OCI-LY3 (cell line): ENCODE measurements around the gene BABAM2.

Experiments used
- H2AFZ ChIP-seq: fragments of 200-600, 300-600 bp; shearing (Covaris generic); 2 replicates; pipeline ENCODE4 v1.6.0; 2014; ENCODE audit warnings: antibody characterized with exemption, low read depth, low read length
- H3K27ac ChIP-seq: fragments of 200-600, 300-600 bp; sonication (generic); 2 replicates; pipeline ENCODE4 v1.5.1; 2014; ENCODE audit warnings: mild to moderate bottlenecking, low read length, moderate library complexity, mixed read lengths
- H3K27me3 ChIP-seq: fragments of 200-600, 300-600 bp; sonication (generic); 2 replicates; pipeline ENCODE4 v1.6.1; 2014; ENCODE audit warnings: low read depth, low read length, mixed read lengths
- H3K36me3 ChIP-seq: fragments of 200-600, 300-600 bp; sonication (generic); replicated peaks from 2 replicates; pipeline ENCODE3; 2014; ENCODE audit warnings: low read depth, low read length, mixed read lengths
- H3K4me1 ChIP-seq: fragments of 300-600, 200-600 bp; sonication (generic); 2 replicates; pipeline ENCODE4 v1.6.1; 2014; ENCODE audit warnings: low read length, mixed read lengths
- H3K4me2 ChIP-seq: fragments of 200-600, 300-600 bp; sonication (generic); 2 replicates; pipeline ENCODE4 v1.6.1; 2014; ENCODE audit warnings: low read length, mixed read lengths
- H3K4me3 ChIP-seq: fragments of 300-600, 200-600 bp; sonication (generic); 2 replicates; pipeline ENCODE4 v1.5.1; 2014; ENCODE audit warnings: antibody characterized with exemption, mild to moderate bottlenecking, low read length, moderate library complexity
- H3K79me2 ChIP-seq: fragments of 300-600, 200-600 bp; shearing (Covaris generic); 2 replicates; pipeline ENCODE4 v1.6.1; 2014; ENCODE audit warnings: mild to moderate bottlenecking, low read length, mixed read lengths
- H3K9ac ChIP-seq: fragments of 300-600, 200-600 bp; shearing (Covaris generic); 2 replicates; pipeline ENCODE4 v1.6.0; 2014; ENCODE audit warnings: mild to moderate bottlenecking, low read length, moderate library complexity
- H3K9me3 ChIP-seq: fragments of 200-600, 300-600 bp; shearing (Covaris generic); 2 replicates; pipeline ENCODE4 v1.6.1; 2014; ENCODE audit warnings: low read length, mixed read lengths; ENCODE audit not compliant: insufficient read depth
- H4K20me1 ChIP-seq: fragments of 200-600, 300-600 bp; sonication (generic); 2 replicates; pipeline ENCODE4 v1.6.1; 2016; ENCODE audit warnings: low read length, mixed read lengths; ENCODE audit not compliant: insufficient read depth
- CTCF ChIP-seq: fragments of 200-600, 300-600 bp; sonication (generic); IDR thresholded peaks from 2 replicates; pipeline ENCODE4 v1.5.1; 2014; ENCODE audit warnings: antibody characterized with exemption, low read length, low read depth
- EZH2phosphoT487 ChIP-seq: fragments of 200-600 bp; shearing (Covaris generic); IDR thresholded peaks from 2 replicates; pipeline ENCODE4 v1.6.1; 2018; ENCODE audit warnings: antibody characterized with exemption, mixed run types, low read depth

Gene BABAM2

GRCh38 chr2:28224648-28225472 lies 334.3 kb downstream of the BABAM2 start:
- Histone ChIP-seq H3K79me2 (no peaks in the 10 kb centered on the region), H3K9me3 (no peaks in the 10 kb centered on the region), H3K4me2 (no peak overlapping the region), H3K27me3 (no peaks in the 10 kb centered on the region), H3K9ac (no peak overlapping the region), H3K36me3 (no peaks in the 10 kb centered on the region), H3K4me3 (no peak overlapping the region), H3K4me1 (no peaks in the 10 kb centered on the region; the same call in 1 of the 2 replicates), H4K20me1 (no peaks in the 10 kb centered on the region), H3K27ac (no peak overlapping the region), H2AFZ (no peak overlapping the region)
- TF ChIP-seq EZH2phosphoT487 (no peak), CTCF (no peak)

- H3K27me3 ChIP-seq = no peaks in the 10 kb centered on the region
- no peak overlapping the region for H3K4me2 ChIP-seq
- H4K20me1 ChIP-seq = no peaks in the 10 kb centered on the region
Observed at GRCh38 chr2:28225473-28226080, 335.0 kb downstream of the BABAM2 start.

GRCh38 chr2:28226558-28226957 lies 336.0 kb downstream of the BABAM2 start:
- Histone ChIP-seq H3K27me3 (no peaks in the 10 kb centered on the region), H4K20me1 (no peaks in the 10 kb centered on the region), H3K4me1 (no peaks in the 10 kb centered on the region; the same call in 1 of the 2 replicates), H2AFZ (no peak overlapping the region), H3K4me3 (no peak overlapping the region), H3K36me3 (no peaks in the 10 kb centered on the region), H3K4me2 (no peak overlapping the region), H3K79me2 (no peaks in the 10 kb centered on the region), H3K9ac (no peak overlapping the region), H3K9me3 (no peaks in the 10 kb centered on the region), H3K27ac (no peak overlapping the region)
- TF ChIP-seq EZH2phosphoT487 (no peak), CTCF (no peak)

More at GRCh38 chr2:28225473-28226080, 335.0 kb downstream of the BABAM2 start:
- no peak overlapping the region for H3K27ac ChIP-seq
- H3K4me3 ChIP-seq = no peak overlapping the region
- no peaks in the 10 kb centered on the region for H3K9me3 ChIP-seq
- TF ChIP-seq EZH2phosphoT487 = no peak
- TF ChIP-seq CTCF = no peak
- no peaks in the 10 kb centered on the region; the same call in 1 of the 2 replicates for H3K4me1 ChIP-seq
- H2AFZ ChIP-seq = no peak overlapping the region
- H3K9ac ChIP-seq = no peak overlapping the region
- H3K36me3 ChIP-seq = no peaks in the 10 kb centered on the region
- no peaks in the 10 kb centered on the region for H3K79me2 ChIP-seq

- Histone ChIP-seq H3K27ac (no peak overlapping the region), H3K9ac (no peak overlapping the region), H4K20me1 (no peaks in the 10 kb centered on the region)
Observed at GRCh38 chr2:28227498-28227897, 337.0 kb downstream of the BABAM2 start.

More at GRCh38 chr2:28227498-28227897, 337.0 kb downstream of the BABAM2 start:
- Histone ChIP-seq H3K36me3 (no peaks in the 10 kb centered on the region), H3K4me1 (no peaks in the 10 kb centered on the region; the same call in 1 of the 2 replicates), H3K9me3 (no peaks in the 10 kb centered on the region), H3K4me3 (no peak overlapping the region), H3K4me2 (no peak overlapping the region), H3K27me3 (no peaks in the 10 kb centered on the region), H3K79me2 (no peaks in the 10 kb centered on the region), H2AFZ (no peak overlapping the region)
- TF ChIP-seq CTCF (no peak), EZH2phosphoT487 (no peak)
